GM04504 (cell line): ENCODE measurements around the gene FGL2.
A peak's percentile ranks its signal among the peaks of the same experiment; 100 is the strongest.
"Not testable (repeated sequence)": the region's sequence is repeated elsewhere in the genome, so short reads cannot be mapped to it uniquely, and the experiment has no call there.

Experiments used
- DNase-seq: peaks from one replicate; pipeline ENCODE4 v3.0.0-alpha.2; 2012; ENCODE audit warnings: low read depth

The FGL2 gene

GRCh38 chr7:77199013-77199966 lies at the start of gene FGL2:
Gene FGL2, minus strand, starts transcription at chr7:77199819. Its CDS starts 26 bp downstream, at chr7:77199793.
- peak; percentile 21 for DNase-seq

- no peak for DNase-seq
Measured at GRCh38 chr7:77248154-77248553, 48.5 kb upstream of the FGL2 start.

- DNase-seq: peak; percentile 27
Measured at GRCh38 chr7:77247206-77247850, 47.7 kb upstream of the FGL2 start.

- DNase-seq: no peak
Measured at GRCh38 chr7:77246026-77246640, 46.5 kb upstream of the FGL2 start.

- DNase-seq: no peak
Measured at GRCh38 chr7:77245015-77245755, 45.6 kb upstream of the FGL2 start.

GRCh38 chr7:77244222-77244934 lies 44.8 kb upstream of the FGL2 start:
- DNase-seq: no peak

GRCh38 chr7:77242554-77242953 lies 42.9 kb upstream of the FGL2 start:
- no peak for DNase-seq

- no peak for DNase-seq
Measured at GRCh38 chr7:77242068-77242467, 42.4 kb upstream of the FGL2 start.

GRCh38 chr7:77239471-77239870 lies 39.9 kb upstream of the FGL2 start:
- no peak for DNase-seq

- DNase-seq: no peak
Measured at GRCh38 chr7:77238703-77239136, 39.1 kb upstream of the FGL2 start.

GRCh38 chr7:77235276-77235675 lies 35.7 kb upstream of the FGL2 start:
- DNase-seq: no peak

GRCh38 chr7:77232467-77232866 lies 32.8 kb upstream of the FGL2 start:
- no peak for DNase-seq

GRCh38 chr7:77228795-77229194 lies 29.2 kb upstream of the FGL2 start:
- not testable (repeated sequence) for DNase-seq

- no peak for DNase-seq
Measured at GRCh38 chr7:77226357-77226839, 26.8 kb upstream of the FGL2 start.

GRCh38 chr7:77223261-77223660 lies 23.6 kb upstream of the FGL2 start:
- no peak for DNase-seq

- DNase-seq: no peak
Measured at GRCh38 chr7:77222819-77223218, 23.2 kb upstream of the FGL2 start.

GRCh38 chr7:77222065-77222464 lies 22.4 kb upstream of the FGL2 start:
- DNase-seq: no peak

- DNase-seq: not testable (repeated sequence)
Measured at GRCh38 chr7:77219701-77220331, 20.2 kb upstream of the FGL2 start.

GRCh38 chr7:77217474-77218185 lies 18.0 kb upstream of the FGL2 start:
- no peak for DNase-seq
